Measurements from ENCODE around the gene TMEM8B. TPM values are rescaled to one million over a fixed set of nuclear protein-coding genes. Genes with fewer than 3 reads are reported as not detected.

The TMEM8B gene
- total RNA-seq, 1 donor from 2014 or later, result 4.8 TPM

DNA sequence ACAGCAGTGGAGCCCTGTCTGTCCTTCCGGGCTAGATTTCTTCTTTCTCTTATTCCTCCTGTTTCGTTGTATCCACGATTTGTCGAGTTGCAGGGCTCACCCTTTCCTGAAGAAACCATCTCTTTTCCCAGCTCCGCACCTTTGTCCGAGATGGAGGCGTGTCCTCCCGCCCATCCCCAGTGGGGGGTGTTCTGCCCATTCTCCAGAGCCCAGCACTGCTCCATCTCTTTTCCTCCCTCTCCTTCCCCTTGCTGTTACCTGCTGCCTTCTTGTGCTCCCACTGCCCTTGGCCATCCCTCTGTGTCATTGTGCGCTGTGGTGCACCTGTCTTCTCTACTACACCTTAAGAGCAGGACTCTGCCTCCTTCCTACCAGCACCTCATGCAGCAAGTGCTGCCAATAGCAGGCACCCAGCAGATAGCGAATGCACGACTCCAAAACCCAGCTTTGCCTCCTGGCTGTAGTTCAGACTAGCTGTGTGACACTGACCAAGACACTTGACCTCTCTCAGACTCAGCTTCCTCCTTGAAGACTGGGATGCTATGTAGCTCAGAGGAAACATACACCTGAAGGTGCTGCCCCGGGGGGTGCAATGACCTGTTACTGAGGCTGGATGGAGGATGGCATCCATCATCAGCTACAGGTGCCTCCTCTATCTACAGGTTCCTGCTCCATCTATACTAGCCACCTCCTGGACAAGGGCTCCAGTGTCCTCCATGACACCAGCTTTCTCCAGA lies 32.3 kb downstream of the TMEM8B start:
- no peak overlapping the region for H3K27ac Mint-ChIP-seq
- Histone ChIP-seq H3K4me3 (no peak overlapping the region), H4K20me1 (ENCODE audit: low read depth) (no peaks in the 10 kb centered on the region), H3K4me2 (no peak overlapping the region), H3K36me3 (no peaks in the 10 kb centered on the region), H3K9me3 (ENCODE audit: low read depth) (no peaks in the 10 kb centered on the region), H2AFZ (replicated peaks) (no peak overlapping the region), H3K9ac (no peak overlapping the region), H3K4me1 (no peaks in the 10 kb centered on the region), H3F3A (ENCODE audit: low read depth) (no peaks in the 10 kb centered on the region), H3K79me2 (ENCODE audit: low read depth) (no peaks in the 10 kb centered on the region), H3K27me3 (peaks cover 4% of the 10 kb centered on the region), H3K27ac (no peak overlapping the region)
- no peak overlapping the region for H3K4me3 Mint-ChIP-seq
- TF ChIP-seq EZH2 (IDR thresholded peaks at IDR 0.05), result no peak
- TF ChIP-seq, protein P1, sequence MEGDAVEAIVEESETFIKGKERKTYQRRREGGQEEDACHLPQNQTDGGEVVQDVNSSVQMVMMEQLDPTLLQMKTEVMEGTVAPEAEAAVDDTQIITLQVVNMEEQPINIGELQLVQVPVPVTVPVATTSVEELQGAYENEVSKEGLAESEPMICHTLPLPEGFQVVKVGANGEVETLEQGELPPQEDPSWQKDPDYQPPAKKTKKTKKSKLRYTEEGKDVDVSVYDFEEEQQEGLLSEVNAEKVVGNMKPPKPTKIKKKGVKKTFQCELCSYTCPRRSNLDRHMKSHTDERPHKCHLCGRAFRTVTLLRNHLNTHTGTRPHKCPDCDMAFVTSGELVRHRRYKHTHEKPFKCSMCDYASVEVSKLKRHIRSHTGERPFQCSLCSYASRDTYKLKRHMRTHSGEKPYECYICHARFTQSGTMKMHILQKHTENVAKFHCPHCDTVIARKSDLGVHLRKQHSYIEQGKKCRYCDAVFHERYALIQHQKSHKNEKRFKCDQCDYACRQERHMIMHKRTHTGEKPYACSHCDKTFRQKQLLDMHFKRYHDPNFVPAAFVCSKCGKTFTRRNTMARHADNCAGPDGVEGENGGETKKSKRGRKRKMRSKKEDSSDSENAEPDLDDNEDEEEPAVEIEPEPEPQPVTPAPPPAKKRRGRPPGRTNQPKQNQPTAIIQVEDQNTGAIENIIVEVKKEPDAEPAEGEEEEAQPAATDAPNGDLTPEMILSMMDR (IDR thresholded peaks at IDR 0.05), result no peak
- no peak for TF ChIP-seq EZH2phosphoT487 (IDR thresholded peaks at IDR 0.05)
- H3K27me3 Mint-ChIP-seq (ENCODE audit: insufficient read depth, low read depth), result peaks cover 11% of the 10 kb centered on the region
- H3K9me3 Mint-ChIP-seq, result no peaks in the 10 kb centered on the region
- H3K4me1 Mint-ChIP-seq, result no peaks in the 10 kb centered on the region
- no peak for DNase-seq (ENCODE audit: low spot score)
- H3K36me3 Mint-ChIP-seq, result no peaks in the 10 kb centered on the region

DNA sequence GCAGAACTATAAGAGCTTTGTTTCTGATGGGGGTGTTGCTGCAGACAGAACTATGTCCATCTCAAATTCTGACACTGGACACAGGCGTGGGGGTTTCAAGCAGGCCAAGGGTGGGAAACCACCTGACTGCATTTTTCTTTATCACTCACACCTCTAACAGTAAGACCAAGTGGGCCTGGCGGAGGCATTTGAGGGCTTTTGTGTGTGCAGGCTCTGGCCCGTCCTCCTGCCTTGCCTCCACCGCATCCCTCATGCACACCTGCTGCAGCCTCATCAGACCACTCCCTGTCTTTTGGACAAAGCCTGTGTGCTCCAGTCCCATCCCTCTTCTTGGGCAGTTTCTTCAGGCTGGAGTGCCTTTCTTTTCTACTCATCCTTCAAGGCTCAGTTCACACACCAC lies 33.3 kb downstream of the TMEM8B start:
- Histone ChIP-seq H3F3A (ENCODE audit: low read depth) (no peaks in the 10 kb centered on the region), H3K27ac (no peak overlapping the region), H3K9ac (no peak overlapping the region), H3K4me2 (no peak overlapping the region), H3K36me3 (no peaks in the 10 kb centered on the region), H3K9me3 (ENCODE audit: low read depth) (no peaks in the 10 kb centered on the region), H3K4me1 (no peaks in the 10 kb centered on the region), H3K79me2 (ENCODE audit: low read depth) (no peaks in the 10 kb centered on the region), H2AFZ (replicated peaks) (no peak overlapping the region), H4K20me1 (ENCODE audit: low read depth) (no peaks in the 10 kb centered on the region), H3K4me3 (no peak overlapping the region), H3K27me3 (peaks cover 4% of the 10 kb centered on the region)
- Mint-ChIP-seq H3K27me3 (ENCODE audit: insufficient read depth, low read depth) (peaks cover 11% of the 10 kb centered on the region), H3K9me3 (no peaks in the 10 kb centered on the region), H3K4me1 (no peaks in the 10 kb centered on the region), H3K4me3 (no peak overlapping the region), H3K36me3 (no peaks in the 10 kb centered on the region), H3K27ac (no peak overlapping the region)
- no peak for TF ChIP-seq EZH2phosphoT487 (IDR thresholded peaks at IDR 0.05)
- no peak for TF ChIP-seq EZH2 (IDR thresholded peaks at IDR 0.05)
- TF ChIP-seq, protein P1 (IDR thresholded peaks at IDR 0.05), result no peak
- no peak for DNase-seq (ENCODE audit: low spot score)

DNA sequence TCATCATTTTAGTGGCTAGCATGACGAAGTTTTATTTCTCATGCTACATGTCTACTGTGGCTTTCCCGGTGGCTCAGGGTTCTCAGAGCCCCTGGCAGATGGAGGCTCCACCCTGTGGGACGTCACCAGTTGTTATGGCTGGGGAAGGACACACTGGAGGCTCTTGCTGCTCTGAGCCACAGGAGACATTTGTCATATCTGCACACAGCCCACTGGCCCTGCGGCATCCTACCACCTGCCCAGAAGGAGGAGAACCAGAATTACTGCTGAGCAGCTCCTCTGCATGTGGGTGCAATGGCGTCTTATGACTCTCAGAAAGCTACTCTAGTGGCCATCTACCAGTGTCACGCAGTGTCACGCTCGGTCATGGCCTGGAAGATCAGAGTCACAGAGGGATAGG lies 34.6 kb downstream of the TMEM8B start:
- H3K79me2 ChIP-seq (ENCODE audit: low read depth), result no peaks in the 10 kb centered on the region
- H3K9me3 Mint-ChIP-seq, result no peaks in the 10 kb centered on the region
- TF ChIP-seq, protein P1 (IDR thresholded peaks at IDR 0.05), result no peak
- no peak for TF ChIP-seq EZH2 (IDR thresholded peaks at IDR 0.05)
- no peak for TF ChIP-seq EZH2phosphoT487 (IDR thresholded peaks at IDR 0.05)
- H3K9me3 ChIP-seq (ENCODE audit: low read depth), result no peaks in the 10 kb centered on the region
- peaks cover 4% of the 10 kb centered on the region for H3K27me3 ChIP-seq
- no peak overlapping the region for H3K27ac ChIP-seq
- H2AFZ ChIP-seq (replicated peaks), result no peak overlapping the region
- H3K36me3 Mint-ChIP-seq, result no peaks in the 10 kb centered on the region
- DNase-seq (ENCODE audit: low spot score), result no peak
- no peak overlapping the region for H3K4me2 ChIP-seq
- no peaks in the 10 kb centered on the region for H4K20me1 ChIP-seq (ENCODE audit: low read depth)
- no peaks in the 10 kb centered on the region for H3K4me1 ChIP-seq
- H3K36me3 ChIP-seq, result no peaks in the 10 kb centered on the region
- H3K4me3 Mint-ChIP-seq, result no peak overlapping the region
- H3F3A ChIP-seq (ENCODE audit: low read depth), result no peaks in the 10 kb centered on the region
- H3K9ac ChIP-seq, result no peak overlapping the region
- H3K27ac Mint-ChIP-seq, result no peak overlapping the region
- no peak overlapping the region for H3K4me3 ChIP-seq
- H3K4me1 Mint-ChIP-seq, result peaks cover 2% of the 10 kb centered on the region
- H3K27me3 Mint-ChIP-seq (ENCODE audit: insufficient read depth, low read depth), result peaks cover 11% of the 10 kb centered on the region
